PC-3 (cell line): ENCODE results near the gene HIBCH.

Source experiments
- CTCF ChIP-seq: fragments of 300-600 bp; sonication (generic); conservative IDR thresholded peaks from 2 replicates; pipeline ENCODE4 v1.5.1; 2017; ENCODE audit warnings: antibody characterized with exemption, low read depth, mild to moderate bottlenecking, low read length
- EZH2 ChIP-seq: fragments of 300-600 bp; sonication (generic); IDR thresholded peaks from one replicate; pipeline ENCODE4 v1.6.1; 2017; ENCODE audit warnings: antibody characterized with exemption, mild to moderate bottlenecking, low read length; ENCODE audit not compliant: unreplicated experiment
- EZH2phosphoT487 ChIP-seq: fragments of 300-600 bp; sonication (generic); IDR thresholded peaks from 2 replicates; pipeline ENCODE4 v1.6.1; 2018; ENCODE audit warnings: mild to moderate bottlenecking, antibody characterized with exemption, low read length, borderline replicate concordance

GRCh38 chr2:190360965-190361364, 41.3 kb upstream of the HIBCH start:
- TF ChIP-seq EZH2 (no peak), CTCF (no peak), EZH2phosphoT487 (no peak)
